Adipocyte (in vitro differentiated cells): Measurements from ENCODE around the gene SLC41A3.

Source experiments
- DNase-seq: peaks from one replicate; pipeline ENCODE4 v3.0.0-alpha.2; 2015; ENCODE audit warnings: low read depth
- H3K27me3 ChIP-seq: replicated peaks from 2 replicates; pipeline ENCODE4 v1.7.0; 2013; ENCODE audit warnings: mild to moderate bottlenecking, low read length, moderate library complexity; ENCODE audit not compliant: control insufficient read depth, insufficient read depth
- H3K36me3 ChIP-seq: 2 replicates; pipeline ENCODE4 v1.7.0; 2013; ENCODE audit warnings: low read length, mild to moderate bottlenecking, moderate library complexity; ENCODE audit not compliant: control insufficient read depth, insufficient read depth, severe bottlenecking
- H3K4me1 ChIP-seq: 2 replicates; pipeline ENCODE4 v1.7.0; 2013; ENCODE audit warnings: mild to moderate bottlenecking, low read length, moderate library complexity; ENCODE audit not compliant: control insufficient read depth, insufficient read depth
- H3K4me3 ChIP-seq: 2 replicates; pipeline ENCODE4 v1.7.0; 2013; ENCODE audit warnings: mild to moderate bottlenecking, low read length, moderate library complexity
- H3K9ac ChIP-seq: 2 replicates; pipeline ENCODE4 v1.7.0; 2013; ENCODE audit warnings: mild to moderate bottlenecking, low read length, moderate library complexity
- H3K9me3 ChIP-seq: 2 replicates; pipeline ENCODE4 v1.7.0; 2013; ENCODE audit warnings: mild to moderate bottlenecking, low read length, moderate library complexity; ENCODE audit not compliant: control insufficient read depth

The SLC41A3 gene

GRCh38 chr3:126087552-126088175, 3.7 kb upstream of the SLC41A3 start:
- no peak for DNase-seq
- H3K36me3 ChIP-seq = no peaks in the 10 kb centered on the region
- no peak overlapping the region for H3K4me3 ChIP-seq
- H3K9ac ChIP-seq = no peak overlapping the region
- peaks cover 16% of the 10 kb centered on the region for H3K4me1 ChIP-seq
- no peaks in the 10 kb centered on the region for H3K9me3 ChIP-seq
- H3K27me3 ChIP-seq = no peaks in the 10 kb centered on the region

GRCh38 chr3:126085841-126086240, 1.9 kb upstream of the SLC41A3 start:
- Histone ChIP-seq H3K27me3 (no peaks in the 10 kb centered on the region), H3K9ac (no peak overlapping the region), H3K9me3 (no peaks in the 10 kb centered on the region), H3K36me3 (no peaks in the 10 kb centered on the region), H3K4me1 (peaks cover 16% of the 10 kb centered on the region), H3K4me3 (no peak overlapping the region)
- no peak for DNase-seq

- DNase-seq = no peak
- Histone ChIP-seq H3K36me3 (no peaks in the 10 kb centered on the region), H3K9me3 (no peaks in the 10 kb centered on the region), H3K4me1 (peaks cover 16% of the 10 kb centered on the region), H3K9ac (no peak overlapping the region), H3K27me3 (no peaks in the 10 kb centered on the region), H3K4me3 (peak overlapping the region; percentile 86)
Observed at GRCh38 chr3:126085276-126085675, 1.4 kb upstream of the SLC41A3 start.

- no peak for DNase-seq
- no peaks in the 10 kb centered on the region for H3K36me3 ChIP-seq
- H3K9me3 ChIP-seq = no peaks in the 10 kb centered on the region
- peaks cover 16% of the 10 kb centered on the region for H3K4me1 ChIP-seq
- H3K27me3 ChIP-seq = no peaks in the 10 kb centered on the region
- peak overlapping the region; percentile 89 for H3K9ac ChIP-seq
- peak overlapping the region; percentile 86 for H3K4me3 ChIP-seq
Observed at GRCh38 chr3:126084768-126085180, 850 bp upstream of the SLC41A3 start.

- peak; percentile 74 for DNase-seq
- H3K27me3 ChIP-seq = no peaks in the 10 kb centered on the region
- H3K4me3 ChIP-seq = peak overlapping the region; percentile 86
- H3K36me3 ChIP-seq = no peaks in the 10 kb centered on the region
- no peaks in the 10 kb centered on the region for H3K9me3 ChIP-seq
- H3K4me1 ChIP-seq = peaks cover 16% of the 10 kb centered on the region
- H3K9ac ChIP-seq = peak overlapping the region; percentile 89
Observed at GRCh38 chr3:126083511-126083912, 412 bp downstream of the SLC41A3 start.

- no peak for DNase-seq
- H3K4me1 ChIP-seq = peaks cover 16% of the 10 kb centered on the region
- peak overlapping the region; percentile 89 for H3K9ac ChIP-seq
- H3K9me3 ChIP-seq = no peaks in the 10 kb centered on the region
- H3K36me3 ChIP-seq = no peaks in the 10 kb centered on the region
- H3K4me3 ChIP-seq = peak overlapping the region; percentile 86
- no peaks in the 10 kb centered on the region for H3K27me3 ChIP-seq
Observed at GRCh38 chr3:126083138-126083445, 832 bp downstream of the SLC41A3 start.

- peaks cover 16% of the 10 kb centered on the region for H3K4me1 ChIP-seq
- H3K9ac ChIP-seq = peak overlapping the region; percentile 89
- DNase-seq = no peak
- H3K36me3 ChIP-seq = no peaks in the 10 kb centered on the region
- H3K27me3 ChIP-seq = no peaks in the 10 kb centered on the region
- H3K4me3 ChIP-seq = peak overlapping the region; percentile 86
- no peaks in the 10 kb centered on the region for H3K9me3 ChIP-seq
Observed at GRCh38 chr3:126082362-126083137, 1.4 kb downstream of the SLC41A3 start.

- Histone ChIP-seq H3K4me1 (peaks cover 16% of the 10 kb centered on the region), H3K27me3 (no peaks in the 10 kb centered on the region), H3K9me3 (no peaks in the 10 kb centered on the region), H3K36me3 (no peaks in the 10 kb centered on the region), H3K9ac (no peak overlapping the region), H3K4me3 (no peak overlapping the region)
- DNase-seq = peak; percentile 35
Observed at GRCh38 chr3:126081618-126082361, 2.1 kb downstream of the SLC41A3 start.

- H3K9ac ChIP-seq = no peak overlapping the region
- H3K9me3 ChIP-seq = no peaks in the 10 kb centered on the region
- no peak overlapping the region for H3K4me3 ChIP-seq
- no peaks in the 10 kb centered on the region for H3K27me3 ChIP-seq
- H3K4me1 ChIP-seq = peaks cover 16% of the 10 kb centered on the region
- DNase-seq = no peak
- no peaks in the 10 kb centered on the region for H3K36me3 ChIP-seq
Observed at GRCh38 chr3:126080970-126081369, 3.0 kb downstream of the SLC41A3 start.

GRCh38 chr3:126078866-126079265, 5.1 kb downstream of the SLC41A3 start:
- Histone ChIP-seq H3K9ac (no peak overlapping the region), H3K27me3 (no peaks in the 10 kb centered on the region), H3K9me3 (peaks cover 4% of the 10 kb centered on the region), H3K4me3 (no peak overlapping the region), H3K4me1 (peaks cover 7% of the 10 kb centered on the region), H3K36me3 (no peaks in the 10 kb centered on the region)
- no peak for DNase-seq

- no peaks in the 10 kb centered on the region for H3K27me3 ChIP-seq
- DNase-seq = no peak
- H3K4me3 ChIP-seq = no peak overlapping the region
- H3K36me3 ChIP-seq = no peaks in the 10 kb centered on the region
- no peak overlapping the region for H3K9ac ChIP-seq
- peaks cover 5% of the 10 kb centered on the region for H3K9me3 ChIP-seq
- no peaks in the 10 kb centered on the region for H3K4me1 ChIP-seq
Observed at GRCh38 chr3:126077754-126078153, 6.2 kb downstream of the SLC41A3 start.
